COR-L47 (cell line): ENCODE measurements around the gene TMED5.
"Not testable (repeated sequence)": the region's sequence is repeated elsewhere in the genome, so short reads cannot be mapped to it uniquely, and the experiment has no call there.

Experiments
- DNase-seq: peaks from one replicate; lab custom pipeline; 2025; lab: John Stamatoyannopoulos, UW

TMED5 gene

DNA sequence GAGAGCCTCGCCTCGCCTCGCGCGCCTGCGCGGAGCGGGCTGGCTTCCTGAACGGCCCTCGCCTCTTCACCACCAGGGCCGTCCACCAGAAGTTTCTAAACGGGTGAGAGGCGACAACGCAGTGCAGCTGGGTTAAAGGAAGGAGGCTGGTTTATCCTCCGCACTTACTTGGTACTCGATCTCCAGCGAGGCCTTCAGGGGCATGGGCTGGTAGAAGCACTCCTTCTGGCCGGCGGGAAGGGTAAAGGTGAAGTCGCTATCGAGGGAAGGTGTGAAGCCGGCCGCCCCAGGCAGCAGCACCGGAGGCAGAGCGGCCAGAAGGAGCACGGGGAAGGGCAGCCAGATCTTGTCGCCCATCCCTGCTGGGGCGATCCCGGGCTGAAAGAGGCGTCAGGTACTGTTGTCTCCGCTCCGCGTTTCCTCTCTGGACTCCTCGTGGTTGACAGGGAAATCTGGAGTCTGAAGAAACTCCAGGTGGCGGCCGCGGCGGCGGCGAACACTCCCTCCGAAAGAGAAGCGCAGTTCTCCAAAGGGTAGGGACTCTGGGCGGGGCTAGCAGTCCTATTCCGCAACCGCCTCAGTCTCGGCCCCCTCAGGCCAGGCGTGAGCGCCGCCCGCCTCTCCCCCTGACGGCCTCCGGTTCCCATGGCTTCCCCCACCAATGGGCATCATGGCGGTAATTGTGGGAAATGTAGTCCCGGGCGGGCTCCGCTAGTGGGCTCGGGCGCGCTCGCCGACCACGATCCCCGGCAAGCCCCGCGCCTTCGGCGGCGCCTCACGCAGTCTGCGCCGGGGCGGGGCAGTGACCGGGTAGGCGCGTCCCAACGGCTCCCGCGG, at the start of gene TMED5:
Gene TMED5 (minus strand): TSS at position 528 of the 837 bp plus-strand sequence. CDS start 171 bp downstream, at position 357.
- DNase-seq, result peak; percentile 98

DNA sequence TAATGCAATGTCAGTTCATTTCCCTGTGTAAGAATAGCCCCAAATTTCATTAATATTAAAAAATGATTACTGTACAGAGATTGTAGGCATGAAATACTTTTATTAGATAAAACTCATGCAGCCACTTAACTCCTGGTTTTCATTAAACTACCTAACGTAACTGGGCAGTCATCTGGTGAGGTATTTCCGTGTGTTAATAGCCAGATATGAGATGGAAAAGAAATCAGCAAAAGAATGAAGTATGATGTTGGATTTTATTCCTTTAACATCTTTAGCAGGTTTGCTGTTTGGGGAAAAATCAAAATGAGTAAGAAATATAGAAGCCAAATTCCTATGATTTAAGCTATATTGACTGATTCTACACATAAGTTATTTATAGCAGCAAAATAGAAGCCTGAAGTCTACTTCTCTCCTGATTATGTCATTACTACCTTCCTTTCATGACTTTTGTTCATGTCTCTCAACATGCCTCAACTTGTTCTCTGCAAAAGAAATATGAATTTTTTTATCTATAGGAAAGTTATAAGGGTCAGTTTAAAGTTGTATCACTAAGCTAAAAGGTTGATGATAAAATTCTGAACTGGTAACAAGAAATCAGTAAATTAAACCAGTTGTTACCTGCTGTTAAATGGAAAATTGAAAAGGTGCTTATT, 42.9 kb upstream of the TMED5 start:
- no peak for DNase-seq

DNA sequence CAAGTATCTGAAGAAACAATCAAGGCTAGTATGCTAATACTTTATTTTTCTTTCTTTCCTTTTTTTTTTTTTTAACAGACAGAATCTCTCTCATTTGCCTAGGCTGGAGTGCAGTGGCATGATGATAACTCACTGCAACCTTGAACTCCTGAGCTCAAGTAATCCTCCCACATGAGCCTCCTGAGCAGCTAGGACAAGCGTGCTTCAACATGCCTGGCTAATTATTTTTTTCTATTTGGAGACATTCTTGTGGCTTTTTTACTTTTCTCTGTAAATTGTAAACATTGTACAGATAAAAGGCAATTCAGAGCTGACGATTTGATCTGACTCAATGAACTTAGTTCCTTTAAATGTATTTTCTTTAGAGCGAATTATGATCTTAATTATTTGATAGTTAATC, 41.7 kb upstream of the TMED5 start:
- DNase-seq, result no peak

DNA sequence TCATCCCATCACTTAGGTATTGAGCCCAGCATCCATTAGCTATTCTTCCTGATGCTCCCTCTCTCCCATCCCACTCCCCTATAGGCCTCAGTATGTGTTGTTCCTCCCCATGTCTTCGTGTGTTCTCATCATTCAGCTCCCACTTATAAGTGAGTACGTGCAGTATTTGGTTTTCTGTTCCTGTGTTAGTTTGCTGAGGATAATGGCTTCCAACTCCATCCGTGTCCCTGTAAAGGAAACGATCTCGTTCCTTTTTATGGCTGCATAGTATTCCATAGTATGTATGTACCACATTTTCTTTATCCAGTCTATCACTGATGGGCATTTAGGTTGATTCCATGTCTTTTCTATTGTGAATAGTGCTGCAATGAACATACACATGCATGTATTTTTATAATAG, 40.5 kb upstream of the TMED5 start:
- not testable (repeated sequence) for DNase-seq

DNA sequence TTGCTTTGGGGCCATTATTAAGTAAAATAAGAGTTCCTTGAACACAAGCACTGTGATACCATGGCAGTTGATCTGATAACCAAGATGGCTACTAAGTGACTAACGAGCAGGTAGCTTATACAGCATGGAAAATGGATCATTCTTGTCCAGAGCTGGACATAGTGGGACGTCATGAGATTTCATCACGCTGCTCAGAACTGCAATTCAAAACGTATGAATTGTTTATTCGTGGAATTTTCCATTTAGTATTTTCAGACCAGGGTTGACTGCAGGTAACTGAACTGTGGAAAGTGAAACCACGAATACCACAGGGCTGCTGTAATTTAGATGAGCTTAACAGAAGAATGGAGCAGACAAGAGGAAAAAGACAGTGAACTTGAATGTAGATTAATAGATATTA, 39.2 kb upstream of the TMED5 start:
- DNase-seq, result no peak

DNA sequence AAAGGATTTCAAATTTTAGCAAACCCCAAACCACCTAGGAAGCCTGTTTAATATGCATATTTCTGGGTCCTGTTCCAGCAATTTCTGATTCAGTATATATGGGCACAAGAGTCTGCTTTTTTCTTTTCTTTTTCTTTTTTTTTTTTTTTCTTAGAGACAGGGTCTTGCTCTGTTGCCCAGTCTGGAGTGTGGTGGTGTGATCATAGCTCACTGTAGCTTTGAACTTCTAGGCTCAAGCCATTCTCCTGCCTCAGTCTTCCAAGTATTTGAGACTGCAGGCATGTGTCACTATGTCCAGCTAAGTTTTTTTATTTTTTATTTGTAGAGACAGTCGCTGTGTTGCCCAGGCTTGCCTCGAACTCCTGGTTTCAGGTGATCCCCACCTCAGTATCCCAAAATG, 35.1 kb upstream of the TMED5 start:
- no peak for DNase-seq

DNA sequence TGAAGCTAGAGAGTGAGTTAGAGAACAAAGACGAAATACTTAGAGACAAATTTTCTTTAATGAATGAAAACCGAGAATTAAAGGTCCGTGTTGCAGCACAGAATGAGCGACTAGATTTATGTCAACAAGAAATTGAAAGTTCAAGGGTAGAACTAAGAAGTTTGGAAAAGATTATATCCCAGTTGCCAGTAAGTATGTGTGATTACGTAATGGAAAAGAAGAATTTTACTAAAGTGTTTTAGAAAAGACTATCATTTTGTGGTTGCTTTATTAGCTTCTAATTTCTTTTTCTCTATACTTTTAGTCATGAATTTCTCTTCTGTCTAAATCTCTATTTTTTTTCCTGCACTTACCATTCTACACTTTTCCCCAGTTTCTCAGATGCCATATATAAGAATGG, 27.0 kb upstream of the TMED5 start:
- no peak for DNase-seq

DNA sequence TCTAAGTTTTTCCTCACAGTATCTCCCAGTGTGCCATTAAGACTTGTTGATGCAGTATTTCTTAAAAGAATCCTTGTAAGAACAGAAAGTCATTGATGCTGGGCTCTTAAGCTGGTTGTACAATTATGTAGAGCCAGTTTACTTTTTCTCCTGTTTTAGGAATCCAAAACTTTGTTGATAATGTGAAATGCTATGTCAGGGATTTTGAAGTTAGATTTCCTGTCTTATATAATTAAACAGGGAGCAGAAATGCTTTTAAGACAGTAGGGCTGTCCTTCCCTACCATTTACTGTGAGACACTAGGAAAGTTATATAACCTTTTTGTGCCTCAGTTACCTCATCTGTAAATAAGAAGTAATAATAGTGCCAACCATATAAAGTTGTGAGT, 26.3 kb upstream of the TMED5 start:
- no peak for DNase-seq

DNA sequence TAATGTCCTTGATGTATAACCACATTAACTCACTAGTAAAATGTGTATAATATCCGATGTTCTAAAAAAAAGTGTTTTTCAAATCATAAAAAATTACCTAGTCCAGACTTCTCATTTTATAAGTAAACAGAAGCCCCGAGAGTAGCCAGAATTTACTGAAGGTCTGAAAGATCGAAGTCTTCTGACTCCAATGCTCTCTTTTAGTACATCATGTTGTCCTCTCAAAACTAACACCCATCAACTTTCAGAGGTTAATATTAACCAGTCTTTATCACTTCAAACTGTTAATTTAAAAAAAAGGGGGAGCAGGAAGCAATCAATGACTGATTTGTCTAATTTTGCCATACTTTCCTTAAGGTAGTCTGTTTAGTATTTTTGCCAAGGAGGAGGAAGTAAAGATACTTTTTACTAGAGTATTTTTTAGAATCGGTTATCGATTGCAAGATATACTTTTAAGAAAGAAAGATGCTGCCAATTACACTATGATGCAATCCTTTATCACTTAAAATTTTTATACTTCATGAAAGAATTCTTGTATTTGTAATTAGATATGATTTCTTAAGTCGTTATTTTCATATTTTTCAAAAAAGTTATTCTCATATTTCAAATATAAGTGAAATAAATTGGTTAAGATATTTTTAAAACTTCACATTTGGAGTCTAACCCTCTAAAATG, 25.8 kb upstream of the TMED5 start:
- no peak for DNase-seq

DNA sequence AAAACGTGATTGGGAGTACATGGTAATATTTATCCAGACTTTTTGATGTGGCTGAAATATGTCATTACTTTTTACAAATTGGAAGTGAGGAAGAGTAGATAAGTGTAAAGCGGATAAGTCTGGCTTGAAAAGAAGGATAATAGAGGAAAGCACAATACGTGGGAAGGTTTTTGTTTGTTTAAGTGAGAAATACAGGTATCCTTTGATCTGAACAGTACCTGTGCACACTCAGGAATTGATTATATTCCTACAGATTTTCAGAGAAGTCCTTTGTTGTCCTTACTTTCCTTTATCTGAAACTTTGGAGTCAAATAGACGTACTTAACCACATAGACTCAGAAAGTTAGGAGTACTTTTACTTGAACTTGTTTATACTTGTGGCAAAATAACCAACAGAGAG, 20.5 kb upstream of the TMED5 start:
- DNase-seq, result no peak

DNA sequence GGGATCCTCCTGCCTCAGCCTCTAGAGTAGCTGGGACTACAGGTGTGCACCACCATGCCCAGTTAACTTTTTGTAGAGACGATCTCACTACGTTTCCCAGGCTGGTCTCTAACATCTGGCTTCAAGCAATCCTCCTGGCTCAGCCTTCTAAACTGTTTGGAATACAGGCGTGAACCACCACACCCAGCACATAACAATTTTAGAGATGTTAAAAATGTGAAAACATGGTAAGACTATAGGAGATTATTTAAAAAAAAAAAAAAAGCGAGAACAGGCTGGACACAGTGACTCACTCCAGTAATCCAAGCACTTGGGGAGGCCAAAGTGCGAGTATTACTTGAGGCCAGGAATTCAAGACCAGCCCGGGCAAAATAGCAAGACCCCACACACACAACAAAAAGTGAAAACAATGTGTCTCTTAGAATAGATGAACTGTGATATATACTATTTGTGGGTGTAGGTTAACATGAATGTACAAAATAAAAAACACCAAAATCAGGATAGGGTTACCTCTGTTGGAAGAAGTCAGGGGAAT, 19.9 kb upstream of the TMED5 start:
- DNase-seq, result no peak

DNA sequence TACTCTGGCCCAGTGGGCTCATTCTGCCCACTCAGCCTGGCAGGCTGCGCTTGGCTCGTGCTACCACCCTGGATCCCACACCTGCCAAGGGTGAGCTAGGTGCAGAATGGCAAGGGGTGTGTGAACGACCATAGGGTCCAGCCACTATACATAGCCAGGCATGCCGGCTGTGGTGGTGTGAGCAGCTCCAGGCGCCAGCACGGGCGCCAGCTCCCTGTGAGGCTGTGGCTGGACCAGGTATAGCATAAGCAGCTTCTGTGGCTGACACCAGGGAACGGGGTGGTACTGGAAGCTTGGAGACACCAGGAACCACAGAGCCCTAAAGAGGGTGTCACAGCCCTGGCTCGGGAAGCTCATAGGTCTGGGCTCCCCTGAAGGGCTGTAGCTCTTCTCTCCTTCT, 18.9 kb upstream of the TMED5 start:
- no peak for DNase-seq

DNA sequence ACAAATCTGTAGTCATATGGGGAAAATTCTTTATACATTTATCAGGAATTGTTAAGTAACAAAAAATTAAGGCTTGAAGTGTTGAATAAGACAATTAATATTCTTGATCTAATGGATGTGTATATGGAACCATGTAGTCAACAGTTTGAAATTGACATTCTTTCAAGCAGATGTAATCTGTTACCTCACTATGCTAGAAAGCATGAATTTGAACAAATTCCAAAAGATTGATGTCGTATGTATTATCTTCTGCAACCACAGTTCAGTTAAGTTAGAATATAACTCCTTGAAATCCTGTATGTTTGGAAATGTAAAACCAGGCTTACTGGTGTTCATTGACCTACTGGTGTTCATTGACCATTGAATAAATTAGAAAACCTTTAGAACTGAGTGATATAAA, 16.4 kb upstream of the TMED5 start:
- DNase-seq, result no peak

DNA sequence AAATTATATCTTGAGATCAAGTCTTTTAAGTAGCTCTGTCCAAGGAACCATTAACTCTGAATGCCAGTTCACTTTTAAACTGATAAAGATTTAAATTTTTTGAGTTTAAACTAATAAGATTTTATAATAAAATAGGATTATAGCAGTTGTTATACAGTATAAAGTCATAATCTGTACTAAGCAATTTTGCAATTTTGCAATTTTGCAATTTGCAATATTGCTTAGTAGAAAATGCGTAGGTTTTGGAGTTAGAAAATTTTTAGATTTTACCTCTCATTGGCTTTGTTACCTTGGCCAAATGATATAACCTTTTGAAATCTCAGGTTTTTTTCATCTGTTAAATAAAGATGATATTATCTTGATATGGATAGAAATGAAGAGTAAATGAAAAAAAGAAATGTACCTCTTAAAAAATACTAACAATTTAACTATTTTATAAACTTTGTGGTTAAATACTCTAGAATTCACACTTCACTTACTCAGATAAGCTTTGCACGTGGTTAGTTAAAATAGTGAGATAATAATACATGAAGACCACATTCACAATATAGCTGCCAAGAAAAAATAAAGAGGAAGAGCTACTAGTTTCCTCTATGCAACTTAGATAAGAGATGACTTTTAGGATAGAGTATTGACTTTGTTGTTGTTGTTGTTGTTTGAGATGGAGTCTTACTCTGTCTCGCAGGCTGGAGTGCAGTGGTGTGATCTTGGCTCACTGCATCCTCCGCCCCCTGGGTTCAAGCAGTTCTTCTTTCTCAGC, 14.2 kb upstream of the TMED5 start:
- DNase-seq, result no peak

DNA sequence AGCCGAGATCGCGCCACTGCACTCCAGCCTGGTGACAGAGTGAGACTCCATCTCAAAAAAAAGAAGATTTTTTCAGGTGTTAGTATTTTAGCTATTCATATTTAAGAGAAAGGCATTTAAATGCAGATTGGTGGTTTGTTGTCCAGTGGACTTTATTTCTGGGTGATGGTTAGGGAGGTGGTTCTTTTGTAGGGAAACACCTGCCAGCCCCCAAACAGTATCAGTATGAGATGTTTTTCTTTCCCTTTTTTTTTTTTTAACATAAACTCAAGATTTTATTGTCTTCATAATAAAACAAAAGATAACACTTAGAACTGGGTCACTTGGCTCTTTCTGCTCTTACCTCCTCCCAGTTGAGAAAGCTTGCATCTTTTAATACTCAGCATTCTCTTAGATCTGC, 10.2 kb upstream of the TMED5 start:
- DNase-seq, result no peak

DNA sequence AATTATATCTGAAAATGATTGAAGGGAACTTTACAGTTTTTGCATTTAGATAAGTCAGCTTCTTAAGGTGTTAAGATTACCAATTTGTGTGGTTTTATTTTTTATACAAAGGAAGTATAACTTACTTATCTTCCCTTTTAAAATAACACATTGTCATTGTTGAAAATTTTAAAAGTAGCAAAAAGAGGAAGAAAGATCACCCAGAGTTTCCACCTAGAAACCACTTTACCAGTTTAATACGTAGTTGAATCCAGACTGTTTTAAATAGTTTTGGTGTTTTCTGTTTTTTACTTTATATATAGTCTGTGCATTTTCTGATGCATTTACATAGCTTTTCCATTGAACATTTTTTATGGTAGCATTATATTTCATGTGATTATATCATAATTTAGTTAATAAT, 6.5 kb upstream of the TMED5 start:
- DNase-seq, result no peak

DNA sequence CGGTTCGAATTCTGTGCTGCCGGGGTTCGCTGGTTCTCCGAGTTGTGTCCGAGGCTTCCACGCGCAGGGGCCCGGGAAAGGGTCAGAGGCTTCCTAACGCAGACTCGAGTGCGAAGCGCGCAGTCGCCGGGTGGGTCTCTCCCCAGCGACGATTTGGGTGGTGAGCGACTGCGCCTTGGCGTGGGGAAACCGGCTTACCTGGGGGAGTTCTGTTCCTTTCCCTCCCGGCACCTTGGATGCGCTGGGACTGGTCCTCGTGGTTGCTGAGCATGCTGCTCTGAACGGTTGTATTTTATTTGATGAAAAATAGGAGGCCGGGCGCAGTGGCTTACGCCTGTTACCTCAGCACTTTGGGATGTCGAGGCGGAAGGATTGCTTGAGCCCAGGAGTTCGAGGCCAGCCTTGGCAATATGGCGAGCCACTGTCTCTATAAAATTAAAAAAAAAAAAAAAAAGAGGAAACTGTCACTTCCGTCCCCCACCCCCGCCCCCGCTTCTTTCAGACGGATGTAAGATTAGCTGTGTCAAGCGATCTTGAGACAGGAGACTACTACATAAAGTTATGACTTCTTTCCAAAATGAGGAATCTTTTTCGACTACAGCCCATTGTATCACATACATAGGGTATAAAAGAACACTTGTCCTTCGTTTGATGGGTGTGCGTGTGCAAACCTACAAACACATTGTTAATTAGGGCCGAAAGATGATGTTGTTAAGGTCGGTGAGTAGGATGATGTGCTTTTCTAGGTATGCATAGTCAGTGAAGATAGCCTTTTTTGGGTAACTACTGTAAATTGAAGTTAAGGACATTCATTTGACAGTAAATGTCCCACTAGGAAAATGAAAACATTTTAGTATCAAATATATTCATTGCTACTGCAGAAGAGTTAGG, 755 bp upstream of the TMED5 start, which contains the start of gene CCDC18:
Gene CCDC18 (plus strand): TSS at position 2 of the 891 bp plus-strand sequence. CDS start 2,638 bp downstream, outside the sequence.
- DNase-seq, result peak; percentile 50

DNA sequence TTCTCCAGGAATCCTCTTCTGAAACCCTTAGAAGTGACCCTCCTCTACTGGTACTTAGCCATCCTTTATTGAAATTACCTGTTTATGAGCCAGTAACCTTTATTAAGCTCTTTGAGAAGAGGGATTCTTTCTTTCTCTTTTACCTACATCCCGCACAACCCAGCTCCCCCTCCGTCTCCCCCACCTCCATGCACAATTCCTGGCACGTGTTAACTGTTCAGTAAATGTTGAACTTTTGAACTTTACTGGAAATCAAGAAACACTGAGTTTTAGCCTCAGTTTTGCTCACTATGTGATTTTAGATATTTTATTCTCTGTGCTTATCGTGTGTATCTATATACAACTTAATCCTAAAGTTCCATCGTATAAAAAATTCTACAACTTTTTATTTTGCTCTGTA, 1.8 kb downstream of the TMED5 start:
- DNase-seq, result no peak

DNA sequence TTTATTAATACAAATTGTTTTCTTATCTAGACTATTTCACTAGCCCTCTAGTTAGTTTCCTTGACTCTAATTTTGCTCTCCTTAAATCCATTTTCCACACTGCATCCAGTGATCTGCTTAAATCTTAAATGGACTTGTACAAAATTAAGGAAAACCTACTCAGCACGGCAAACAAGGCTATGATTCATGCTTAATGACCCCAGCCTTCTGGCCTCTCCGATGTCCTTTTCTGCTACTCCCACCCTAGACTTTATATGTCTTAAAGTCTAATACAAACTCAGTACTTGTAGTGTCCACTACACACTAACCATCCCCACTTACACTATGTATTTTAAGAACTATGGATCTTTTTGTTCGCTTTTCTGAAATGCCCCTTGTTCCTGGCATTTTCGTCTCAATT, 2.2 kb downstream of the TMED5 start:
- DNase-seq, result no peak

DNA sequence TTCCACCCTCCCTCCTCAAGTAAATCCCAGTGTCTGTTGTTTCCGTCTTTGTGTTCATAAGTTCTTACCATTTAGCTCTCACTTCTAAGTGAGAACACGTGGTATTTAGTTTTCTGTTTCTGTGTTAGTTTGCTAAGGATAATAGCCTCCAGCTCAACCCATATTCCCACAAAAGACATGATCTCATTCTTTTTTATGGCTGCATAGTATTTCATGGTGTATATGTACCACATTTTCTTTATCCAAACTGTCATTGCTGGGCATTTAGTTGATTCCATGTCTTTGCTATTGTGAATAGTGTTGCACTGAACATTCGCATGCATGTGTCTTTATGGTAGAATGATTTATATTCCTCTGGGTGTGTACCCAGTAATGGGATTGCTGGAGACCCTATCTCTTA, 5.6 kb downstream of the TMED5 start:
- not testable (repeated sequence) for DNase-seq

DNA sequence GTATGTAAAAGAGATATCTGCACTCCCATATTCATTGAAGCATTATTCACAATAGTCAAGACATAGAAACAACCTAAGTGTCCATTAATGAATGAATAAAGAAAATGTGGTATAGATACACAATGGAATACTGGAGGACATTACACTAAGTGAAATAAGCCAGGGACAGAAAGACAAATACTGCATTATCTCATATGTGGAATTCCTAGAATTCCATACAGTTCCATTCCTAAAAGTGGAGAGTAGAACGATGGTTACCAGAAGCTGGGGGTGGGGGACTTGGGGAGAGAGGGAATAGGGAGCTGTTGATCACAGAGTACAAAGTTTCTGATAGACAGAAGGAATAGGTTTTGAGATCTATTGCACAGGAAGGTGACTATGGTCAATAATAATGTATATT, 7.4 kb downstream of the TMED5 start:
- no peak for DNase-seq
